Stimulated activated CD8-positive, alpha-beta memory T cell treated with anti-CD3 and anti-CD28 coated beads, Interleukin-7, amount 100 ng/mL, for 24 hours (primary cell): ENCODE results near the gene FRK.
"Not testable (repeated sequence)": the region's sequence is repeated elsewhere in the genome, so short reads cannot be mapped to it uniquely, and the experiment has no call there.

Source experiments
- DNase-seq: peaks from one replicate; pipeline ENCODE4 v3.0.0-alpha.2; 2020; ENCODE audit warnings: low read depth

FRK gene

GRCh38 chr6:115944829-115945228 lies 115.9 kb downstream of the FRK start:
- not testable (repeated sequence) for DNase-seq

GRCh38 chr6:115937502-115937901 lies 123.2 kb downstream of the FRK start:
- not testable (repeated sequence) for DNase-seq

GRCh38 chr6:115935361-115935760 lies 125.3 kb downstream of the FRK start:
- no peak for DNase-seq

- DNase-seq, result no peak
Measured at GRCh38 chr6:115934829-115935228, 125.9 kb downstream of the FRK start.

GRCh38 chr6:115934145-115934544 lies 126.5 kb downstream of the FRK start:
- no peak for DNase-seq

- no peak for DNase-seq
Measured at GRCh38 chr6:115932481-115932880, 128.2 kb downstream of the FRK start.

GRCh38 chr6:115928000-115928399 lies 132.7 kb downstream of the FRK start:
- not testable (repeated sequence) for DNase-seq

GRCh38 chr6:115922971-115923370 lies 137.7 kb downstream of the FRK start:
- no peak for DNase-seq

- no peak for DNase-seq
Measured at GRCh38 chr6:115914098-115914497, 146.6 kb downstream of the FRK start.

- no peak for DNase-seq
Measured at GRCh38 chr6:115909923-115910546, 150.7 kb downstream of the FRK start.

GRCh38 chr6:115908906-115909559 lies 151.7 kb downstream of the FRK start:
- DNase-seq, result no peak

- no peak for DNase-seq
Measured at GRCh38 chr6:115905471-115905870, 155.2 kb downstream of the FRK start.

- no peak for DNase-seq
Measured at GRCh38 chr6:115902436-115902835, 158.3 kb downstream of the FRK start.

- no peak for DNase-seq
Measured at GRCh38 chr6:115901896-115902295, 158.8 kb downstream of the FRK start.

- DNase-seq, result no peak
Measured at GRCh38 chr6:115899730-115900282, 160.9 kb downstream of the FRK start.

GRCh38 chr6:115898246-115898645 lies 162.4 kb downstream of the FRK start:
- no peak for DNase-seq

- no peak for DNase-seq
Measured at GRCh38 chr6:115896538-115897129, 164.1 kb downstream of the FRK start.

GRCh38 chr6:115894426-115894992 lies 166.2 kb downstream of the FRK start:
- no peak for DNase-seq

- no peak for DNase-seq
Measured at GRCh38 chr6:115891750-115892149, 168.9 kb downstream of the FRK start.

- DNase-seq, result no peak
Measured at GRCh38 chr6:115891111-115891669, 169.5 kb downstream of the FRK start.

GRCh38 chr6:115890238-115890637 lies 170.5 kb downstream of the FRK start:
- DNase-seq, result no peak

GRCh38 chr6:115888687-115889470 lies 171.8 kb downstream of the FRK start:
- DNase-seq, result not testable (repeated sequence)
